ENCODE results near the gene ZNHIT2.

Gene ZNHIT2

DNA sequence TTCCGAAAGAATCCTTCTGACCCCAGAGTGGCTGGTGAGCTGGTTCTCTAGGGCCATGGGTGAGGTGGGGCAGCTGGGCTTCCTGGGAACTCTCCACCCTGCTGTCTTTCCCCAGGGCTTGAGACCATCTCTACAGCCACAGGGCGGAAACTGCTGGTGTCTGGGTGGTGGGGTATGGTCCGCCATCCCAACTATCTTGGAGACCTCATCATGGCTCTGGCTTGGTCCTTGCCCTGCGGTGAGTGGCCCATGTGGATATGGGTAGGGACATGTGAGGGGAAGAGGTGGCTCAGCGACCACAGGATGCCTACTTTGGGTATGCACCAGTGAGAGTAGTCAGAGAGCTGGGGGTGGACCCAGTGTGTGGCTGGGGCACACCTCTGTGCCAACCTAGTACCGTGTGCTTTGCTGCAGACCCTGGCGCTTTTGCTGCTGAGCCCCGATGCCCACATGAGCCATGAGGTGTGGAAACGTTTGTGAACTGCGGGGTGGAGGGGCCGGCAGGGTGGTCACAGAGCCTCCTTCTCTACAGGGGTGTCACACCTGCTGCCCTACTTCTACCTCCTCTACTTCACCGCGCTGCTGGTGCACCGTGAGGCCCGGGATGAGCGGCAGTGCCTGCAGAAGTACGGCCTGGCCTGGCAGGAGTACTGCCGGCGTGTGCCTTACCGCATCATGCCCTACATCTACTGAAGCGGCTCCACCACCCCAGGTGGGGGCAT lies 2.0 kb downstream of the ZNHIT2 start:
- TF ChIP-seq, protein P1, sequence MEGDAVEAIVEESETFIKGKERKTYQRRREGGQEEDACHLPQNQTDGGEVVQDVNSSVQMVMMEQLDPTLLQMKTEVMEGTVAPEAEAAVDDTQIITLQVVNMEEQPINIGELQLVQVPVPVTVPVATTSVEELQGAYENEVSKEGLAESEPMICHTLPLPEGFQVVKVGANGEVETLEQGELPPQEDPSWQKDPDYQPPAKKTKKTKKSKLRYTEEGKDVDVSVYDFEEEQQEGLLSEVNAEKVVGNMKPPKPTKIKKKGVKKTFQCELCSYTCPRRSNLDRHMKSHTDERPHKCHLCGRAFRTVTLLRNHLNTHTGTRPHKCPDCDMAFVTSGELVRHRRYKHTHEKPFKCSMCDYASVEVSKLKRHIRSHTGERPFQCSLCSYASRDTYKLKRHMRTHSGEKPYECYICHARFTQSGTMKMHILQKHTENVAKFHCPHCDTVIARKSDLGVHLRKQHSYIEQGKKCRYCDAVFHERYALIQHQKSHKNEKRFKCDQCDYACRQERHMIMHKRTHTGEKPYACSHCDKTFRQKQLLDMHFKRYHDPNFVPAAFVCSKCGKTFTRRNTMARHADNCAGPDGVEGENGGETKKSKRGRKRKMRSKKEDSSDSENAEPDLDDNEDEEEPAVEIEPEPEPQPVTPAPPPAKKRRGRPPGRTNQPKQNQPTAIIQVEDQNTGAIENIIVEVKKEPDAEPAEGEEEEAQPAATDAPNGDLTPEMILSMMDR (conservative IDR thresholded peaks at IDR 0.05) = no peak
- no peak for TF ChIP-seq ZFX (IDR thresholded peaks at IDR 0.05)
- peak overlapping the region; percentile 98 for H3K27ac ChIP-seq

DNA sequence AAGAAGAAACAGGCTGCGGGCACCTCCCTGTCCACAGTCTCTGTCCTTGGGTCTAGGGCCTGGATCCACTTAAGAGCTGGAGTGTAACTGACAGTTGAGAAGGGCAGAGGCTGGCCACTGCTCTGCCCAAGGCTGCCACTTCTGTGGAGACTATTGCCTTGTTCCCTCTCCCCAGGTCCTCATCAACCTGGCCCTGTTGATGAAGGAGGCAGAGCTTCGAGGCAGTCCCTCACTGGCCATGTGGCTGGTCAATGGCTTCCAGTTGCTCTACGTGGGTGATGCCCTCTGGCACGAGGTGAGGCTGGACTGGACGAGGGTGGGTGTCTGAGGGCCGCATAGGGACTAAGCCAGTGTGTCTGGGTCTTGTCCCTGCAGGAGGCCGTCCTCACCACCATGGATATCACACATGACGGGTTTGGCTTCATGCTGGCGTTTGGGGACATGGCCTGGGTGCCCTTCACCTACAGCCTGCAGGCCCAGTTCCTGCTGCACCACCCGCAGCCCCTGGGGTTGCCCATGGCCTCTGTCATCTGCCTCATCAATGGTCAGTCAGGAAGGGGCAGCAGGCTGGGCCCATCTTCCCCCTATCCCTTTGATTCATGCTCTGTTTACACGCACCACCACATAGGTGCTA lies 2.8 kb downstream of the ZNHIT2 start:
- H3K27ac ChIP-seq = peak overlapping the region; percentile 98; the same call in 1 of the 2 replicates
- TF ChIP-seq, protein P1 (conservative IDR thresholded peaks at IDR 0.05) = no peak
- no peak for TF ChIP-seq ZFX (IDR thresholded peaks at IDR 0.05)

DNA sequence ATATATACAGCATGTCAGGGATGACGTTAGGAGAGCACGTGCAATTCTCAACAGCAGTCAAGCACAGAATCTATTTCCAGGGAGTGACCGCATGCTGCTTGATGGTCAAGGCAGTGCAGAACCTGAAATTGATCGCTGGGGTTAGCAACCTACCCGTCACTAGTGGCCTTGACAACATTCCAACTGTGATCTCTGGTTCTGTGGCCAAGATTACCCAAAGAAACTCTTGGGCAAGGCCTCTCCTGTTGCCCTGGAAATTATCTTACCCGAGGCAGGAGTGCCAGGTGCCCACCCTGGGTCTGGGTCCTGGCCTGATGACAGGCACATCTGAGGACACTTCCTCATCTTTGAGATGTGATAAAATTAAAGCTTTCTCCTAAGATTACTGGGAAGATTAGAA lies 3.7 kb downstream of the ZNHIT2 start:
- TF ChIP-seq ZFX (IDR thresholded peaks at IDR 0.05) = no peak
- no peak overlapping the region for H3K27ac ChIP-seq

DNA sequence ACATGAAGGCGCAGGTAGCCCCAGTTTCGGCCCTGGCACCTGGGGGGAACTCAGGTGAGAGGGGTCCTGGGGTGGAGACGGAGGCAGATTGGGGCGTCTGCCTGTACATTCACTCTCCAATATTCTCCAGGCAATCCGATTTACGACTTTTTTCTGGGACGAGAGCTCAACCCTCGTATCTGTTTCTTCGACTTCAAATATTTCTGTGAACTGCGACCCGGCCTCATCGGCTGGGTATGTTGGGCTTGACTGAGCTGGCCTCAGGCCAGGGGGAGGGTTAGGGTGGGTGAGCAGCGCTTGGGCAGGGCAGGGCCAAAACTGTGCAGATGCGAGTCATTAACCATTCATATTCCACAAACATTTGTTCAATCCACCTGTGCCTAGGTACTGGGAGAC lies 4.1 kb downstream of the ZNHIT2 start:
- TF ChIP-seq, protein P1 (conservative IDR thresholded peaks at IDR 0.05) = no peak
- no peak for TF ChIP-seq ZFX (IDR thresholded peaks at IDR 0.05)
- H3K27ac ChIP-seq = peak overlapping the region; percentile 96; the same call in 1 of the 2 replicates

DNA sequence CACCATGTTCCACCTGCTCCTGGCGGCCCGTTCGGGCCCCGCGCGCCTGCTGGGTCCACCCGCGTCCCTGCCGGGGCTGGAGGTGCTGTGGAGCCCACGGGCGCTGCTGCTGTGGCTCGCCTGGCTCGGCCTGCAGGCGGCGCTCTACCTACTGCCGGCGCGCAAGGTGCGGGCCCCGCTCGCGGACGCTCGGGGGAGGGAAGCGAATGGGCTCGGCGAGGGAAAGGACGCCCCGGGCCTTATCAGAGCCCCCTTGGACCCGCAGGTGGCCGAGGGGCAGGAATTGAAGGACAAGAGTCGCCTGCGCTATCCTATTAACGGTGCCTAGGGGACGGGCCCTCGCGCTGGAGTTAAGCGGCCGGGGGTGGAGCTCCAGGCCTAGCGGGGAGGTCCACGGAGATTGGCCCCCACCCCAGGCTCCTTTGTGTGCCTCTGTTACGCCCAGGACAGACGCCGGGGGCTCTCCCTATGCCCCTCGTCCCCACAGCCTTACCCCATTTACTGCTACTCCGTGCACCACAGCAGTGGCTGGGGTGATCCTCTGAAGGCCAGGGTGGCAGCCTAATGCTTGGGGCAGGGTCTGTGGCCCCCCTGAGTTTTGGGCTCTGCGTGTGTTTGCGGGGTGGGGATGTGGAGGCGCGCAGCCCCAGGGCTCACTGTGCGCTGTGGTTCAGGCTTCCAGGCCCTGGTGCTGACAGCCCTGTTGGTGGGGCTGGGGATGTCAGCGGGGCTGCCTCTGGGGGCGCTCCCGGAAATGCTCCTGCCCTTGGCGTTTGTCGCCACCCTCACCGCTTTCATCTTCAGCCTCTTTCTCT lies 4.7 kb downstream of the ZNHIT2 start:
- no peak for TF ChIP-seq ZFX (IDR thresholded peaks at IDR 0.05)
- TF ChIP-seq, protein P1 (conservative IDR thresholded peaks at IDR 0.05) = peak; percentile 99
- H3K27ac ChIP-seq = peak overlapping the region; percentile 96

DNA sequence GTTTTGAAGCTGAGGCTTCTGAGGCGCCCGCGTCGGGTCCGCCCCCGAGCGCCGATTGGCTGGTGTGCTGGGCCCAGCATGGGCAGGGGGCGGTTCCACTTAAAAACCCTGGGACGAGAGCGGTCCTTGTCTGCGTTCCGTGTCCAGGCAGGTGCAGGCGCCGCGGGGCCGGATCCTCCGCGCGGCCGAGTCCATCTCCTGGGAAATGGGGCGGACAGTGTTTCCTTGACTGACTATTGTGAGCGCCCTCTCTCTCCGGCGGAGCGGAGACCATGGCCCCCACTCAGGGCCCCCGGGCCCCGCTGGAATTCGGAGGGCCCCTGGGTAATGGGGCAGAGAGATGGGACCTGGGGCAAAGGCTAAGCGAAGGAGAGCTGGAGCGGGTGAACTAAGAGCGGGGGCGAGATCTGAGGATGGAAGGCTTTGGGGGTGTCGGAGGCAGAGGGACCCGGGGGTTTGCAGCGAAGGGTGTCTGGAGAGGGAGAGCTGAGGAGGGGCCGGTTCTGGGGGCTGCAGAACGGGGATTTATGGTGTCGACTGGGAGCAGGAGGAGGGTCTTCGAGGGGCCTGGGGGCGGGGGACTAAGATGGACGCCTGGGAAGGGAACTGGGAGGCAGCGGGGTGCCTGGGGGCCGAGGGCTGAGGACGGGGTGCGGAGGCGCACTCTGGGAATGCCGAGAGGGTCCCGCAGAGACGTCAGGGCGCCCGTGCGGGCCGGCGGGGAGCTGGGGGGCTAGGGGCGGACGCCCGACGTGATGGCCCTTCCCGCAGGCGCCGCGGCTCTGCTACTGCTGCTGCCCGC lies 5.6 kb downstream of the ZNHIT2 start, which contains the start of gene TM7SF2:
TSS of gene TM7SF2 (plus strand) at position 129 of the 802 bp plus-strand sequence. CDS start at position 273, 144 bp downstream.
- TF ChIP-seq ZFX (IDR thresholded peaks at IDR 0.05) = no peak
- TF ChIP-seq, protein P1 (conservative IDR thresholded peaks at IDR 0.05) = 0 out of 2 replicates have a peak, but pooled peaks have one; percentile 46
- peak within 1 kb of the TSS; percentile 96 for H3K27ac ChIP-seq

DNA sequence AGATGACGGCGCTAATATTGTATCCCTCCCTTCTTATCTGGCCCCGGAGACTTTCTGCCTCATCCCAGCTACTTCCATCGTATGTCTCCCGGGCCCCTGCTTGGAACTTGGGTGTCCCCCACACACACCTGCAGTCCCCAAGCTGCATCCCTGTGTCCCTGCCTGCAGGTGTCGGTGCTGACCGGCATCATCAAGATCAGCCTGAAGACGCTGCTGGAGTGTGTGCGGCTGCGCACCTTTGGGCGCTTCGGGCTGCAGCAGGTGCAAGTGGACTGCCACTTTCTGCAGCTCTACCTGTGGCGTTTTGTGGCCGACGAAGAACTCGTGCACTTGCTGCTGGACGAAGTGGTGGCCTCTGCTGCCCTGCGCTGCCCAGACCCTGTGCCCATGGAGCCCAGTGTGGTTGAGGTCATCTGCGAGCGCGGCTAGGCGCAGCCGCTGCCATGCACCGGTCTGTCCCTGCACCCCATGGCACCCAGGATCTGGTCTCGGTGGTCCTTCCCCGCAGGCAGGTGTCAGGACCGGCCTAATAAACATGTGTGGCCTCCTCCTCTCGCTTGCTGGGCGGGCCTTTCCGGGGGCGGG lies 6.2 kb downstream of the ZNHIT2 start:
- TF ChIP-seq, protein P1 (conservative IDR thresholded peaks at IDR 0.05) = no peak
- TF ChIP-seq ZFX (IDR thresholded peaks at IDR 0.05) = no peak
- H3K27ac ChIP-seq = peak overlapping the region; percentile 96; the same call in 1 of the 2 replicates

Measured in C4-2B (cell line).